ENCODE results near the gene ABHD10.

ABHD10 gene

DNA sequence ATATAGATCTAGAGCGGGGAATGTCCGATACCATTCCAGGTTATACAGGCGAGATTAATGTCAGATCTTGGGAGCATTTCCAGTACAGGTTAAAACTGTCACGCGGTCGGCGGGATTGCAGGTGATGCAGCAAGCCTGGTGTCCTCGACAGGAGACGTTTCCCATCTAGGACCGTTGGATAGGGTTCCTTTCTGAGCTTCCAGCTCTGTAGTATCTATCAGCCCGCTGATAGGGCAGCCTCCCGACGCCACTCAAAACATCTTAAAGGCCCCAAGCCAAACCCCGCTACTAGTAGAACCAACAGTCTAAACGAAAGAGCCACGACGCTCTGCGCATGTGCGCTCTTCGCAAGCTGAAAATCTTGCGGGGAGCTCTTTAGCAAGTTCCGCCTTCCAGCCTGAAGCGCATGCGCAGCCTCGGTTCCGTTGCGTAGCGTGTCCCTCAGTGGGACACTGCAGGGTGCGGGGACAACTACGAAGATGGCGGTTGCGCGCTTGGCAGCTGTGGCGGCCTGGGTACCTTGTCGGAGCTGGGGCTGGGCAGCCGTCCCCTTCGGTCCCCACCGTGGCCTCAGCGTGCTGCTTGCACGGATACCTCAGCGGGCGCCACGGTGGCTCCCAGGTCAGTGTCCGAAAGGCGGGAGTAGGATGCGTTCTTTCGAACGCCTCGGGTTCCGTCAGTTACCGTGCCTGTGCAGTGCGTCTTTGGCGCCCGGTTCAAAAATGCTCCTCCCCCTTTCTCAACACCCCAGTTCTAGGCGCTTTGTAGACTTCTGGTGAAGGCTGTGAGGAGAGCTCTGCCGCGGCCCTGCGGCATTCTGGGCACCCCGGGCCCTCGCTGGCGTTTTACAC lies at the start of gene ABHD10:
Gene ABHD10 (plus strand): TSS at position 444 of the 851 bp plus-strand sequence. CDS start 36 bp downstream, at position 480.
- DNase-seq = peak; percentile 93

GRCh38 chr3:111929484-111929883 lies 49.3 kb upstream of the ABHD10 start:
- no peak for DNase-seq

- DNase-seq = no peak
Observed at GRCh38 chr3:111932946-111933345, 45.9 kb upstream of the ABHD10 start.

- DNase-seq = no peak
Observed at GRCh38 chr3:111936191-111936841, 42.5 kb upstream of the ABHD10 start.

DNA sequence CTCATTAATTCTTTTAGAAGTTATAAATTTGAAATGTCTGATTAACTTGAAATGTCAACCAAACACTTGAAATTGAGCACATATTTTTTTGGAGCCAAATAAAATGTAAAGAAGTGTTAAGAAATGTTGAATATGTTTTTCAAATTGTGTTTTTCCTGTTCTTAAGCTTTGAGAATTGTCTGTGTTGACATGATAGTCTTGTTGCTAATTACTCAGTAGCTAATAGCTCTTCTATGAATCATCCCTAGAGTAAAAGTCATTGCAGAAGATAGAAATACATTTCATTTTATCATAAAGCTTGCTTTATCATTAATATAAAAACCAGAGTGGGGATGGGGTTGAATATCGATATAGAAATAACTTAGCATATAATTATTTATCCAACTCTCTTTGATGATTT lies 41.9 kb upstream of the ABHD10 start:
- DNase-seq = no peak

DNA sequence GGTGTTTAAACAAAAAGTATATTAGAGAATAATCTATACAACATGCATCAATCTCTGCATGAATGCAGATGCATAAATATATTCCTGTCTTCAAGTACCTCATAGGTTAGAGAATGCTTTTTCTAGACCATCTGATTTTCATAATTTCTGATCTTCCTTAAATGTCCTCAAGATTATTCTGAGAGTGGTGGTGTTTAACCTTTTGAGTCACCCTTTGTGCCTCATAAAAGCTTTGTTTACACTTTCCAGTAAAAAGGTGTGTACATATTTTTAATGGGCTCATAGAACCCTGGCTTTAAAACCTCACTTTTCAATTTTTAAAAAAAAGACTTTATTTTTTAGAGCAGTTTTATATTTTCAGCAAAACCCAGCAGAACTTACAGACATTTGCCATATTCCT lies 41.0 kb upstream of the ABHD10 start:
- no peak for DNase-seq

- no peak for DNase-seq
Observed at GRCh38 chr3:111939873-111940272, 39.0 kb upstream of the ABHD10 start.

DNA sequence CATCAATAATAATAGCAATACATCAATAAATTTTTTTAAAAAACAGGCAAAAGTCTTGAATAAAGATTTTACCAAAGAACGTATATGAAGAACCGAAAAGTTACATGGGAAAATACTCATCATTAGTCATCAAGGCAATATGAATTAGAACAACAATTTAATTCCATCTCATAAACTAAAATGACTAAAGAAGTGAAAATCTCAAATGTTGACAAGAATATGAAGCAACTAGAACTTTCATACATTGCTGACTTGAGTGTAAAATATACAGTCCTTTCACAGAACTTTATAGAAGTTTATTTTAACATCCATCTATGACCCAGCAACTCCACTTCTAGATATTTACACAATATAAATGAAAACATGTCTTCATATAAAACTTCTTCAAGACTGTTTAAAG lies 35.3 kb upstream of the ABHD10 start:
- no peak for DNase-seq

DNA sequence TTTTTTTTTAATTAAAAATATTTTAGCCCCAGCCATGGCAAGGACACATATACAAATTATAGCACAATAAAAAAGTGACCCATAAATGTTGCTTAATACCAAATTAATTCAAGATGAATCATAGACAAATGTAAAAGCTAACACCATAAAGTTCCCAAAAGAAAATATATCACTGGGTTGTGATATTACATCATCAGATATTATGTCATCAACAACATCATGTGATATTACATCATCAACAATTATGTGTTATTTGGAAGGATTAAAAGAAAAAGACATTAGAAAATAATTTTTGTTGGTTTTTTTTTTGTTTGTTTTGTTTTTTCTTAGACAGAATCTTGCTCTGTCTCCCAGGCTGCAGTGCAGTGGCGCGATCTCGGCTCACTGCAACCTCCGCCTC lies 34.5 kb upstream of the ABHD10 start:
- DNase-seq = no peak

DNA sequence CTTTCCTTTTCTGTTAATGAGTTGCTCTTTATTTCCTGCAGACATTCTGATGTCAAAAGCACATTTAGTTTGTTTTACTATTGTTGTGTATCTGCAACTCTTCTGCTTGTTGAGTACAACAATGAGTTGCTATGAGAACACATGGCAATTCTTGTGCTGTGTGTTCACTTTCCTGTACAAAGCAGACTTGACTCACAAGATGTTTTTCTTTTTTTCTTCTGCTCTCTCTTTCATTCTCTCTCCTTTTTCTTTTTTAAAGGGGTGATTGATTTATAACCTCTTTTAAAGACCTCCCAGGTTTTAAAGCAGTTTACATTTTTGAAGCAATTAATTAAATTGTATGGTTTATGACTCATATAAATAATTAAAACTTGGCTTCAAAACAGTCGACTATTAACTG lies 31.6 kb upstream of the ABHD10 start:
- DNase-seq = no peak

- no peak for DNase-seq
Observed at GRCh38 chr3:111948786-111949185, 30.0 kb upstream of the ABHD10 start.

DNA sequence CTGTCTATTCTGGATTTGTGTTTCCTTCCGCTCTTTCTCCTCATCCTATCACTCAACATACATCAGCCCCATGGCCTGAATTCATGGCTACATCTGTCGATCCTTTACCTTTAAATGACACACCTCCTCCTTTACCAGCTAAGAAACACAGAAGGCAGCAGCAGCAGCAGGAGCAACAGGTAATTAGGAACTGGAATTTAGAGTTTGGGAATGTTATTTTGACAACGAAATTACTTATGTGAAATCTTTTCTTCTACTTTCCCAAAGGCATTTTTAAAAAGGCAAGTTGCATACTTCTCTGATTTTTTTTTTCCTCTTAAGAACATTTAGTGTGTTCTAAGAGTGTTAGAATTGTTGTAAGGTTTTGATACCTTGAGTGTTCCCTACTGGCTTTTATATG lies 29.1 kb upstream of the ABHD10 start:
- DNase-seq = no peak

DNA sequence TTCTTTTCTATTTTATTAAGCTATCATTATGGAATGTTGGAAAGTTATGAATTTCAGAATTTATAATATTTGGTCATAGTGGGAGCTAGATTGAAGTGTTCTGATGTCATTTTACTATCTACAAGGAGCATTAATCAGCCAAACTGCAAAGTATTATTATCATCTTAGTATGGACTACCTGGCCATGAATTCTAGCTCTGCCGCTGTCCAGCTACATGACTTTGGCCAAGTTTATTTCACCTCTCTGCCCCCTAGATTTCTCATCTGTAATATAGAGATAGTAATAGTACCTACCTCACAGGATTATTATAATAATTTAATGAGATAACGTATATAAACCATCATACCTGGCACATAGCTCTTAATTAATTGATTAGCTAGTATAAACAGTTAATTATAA lies 27.8 kb upstream of the ABHD10 start:
- DNase-seq = no peak

DNA sequence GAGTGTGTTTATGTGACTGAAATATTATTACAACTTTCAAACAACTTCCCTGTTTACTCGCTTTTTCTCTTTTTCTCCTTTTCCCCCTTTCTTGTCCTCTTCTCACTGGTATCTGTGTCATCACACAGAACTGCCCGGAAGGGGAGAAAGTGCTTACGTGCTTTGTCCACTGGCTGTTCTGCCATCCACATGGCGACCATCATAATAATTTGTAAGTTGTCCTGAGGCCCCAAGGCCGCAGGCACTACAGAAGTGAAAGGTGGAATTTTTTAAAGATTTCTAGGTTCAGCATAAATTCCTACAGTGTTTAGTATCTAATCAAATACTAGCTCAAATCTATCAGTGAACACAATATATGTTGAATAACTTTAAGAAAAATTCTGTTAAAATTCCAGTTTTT lies 26.7 kb upstream of the ABHD10 start:
- no peak for DNase-seq

DNA sequence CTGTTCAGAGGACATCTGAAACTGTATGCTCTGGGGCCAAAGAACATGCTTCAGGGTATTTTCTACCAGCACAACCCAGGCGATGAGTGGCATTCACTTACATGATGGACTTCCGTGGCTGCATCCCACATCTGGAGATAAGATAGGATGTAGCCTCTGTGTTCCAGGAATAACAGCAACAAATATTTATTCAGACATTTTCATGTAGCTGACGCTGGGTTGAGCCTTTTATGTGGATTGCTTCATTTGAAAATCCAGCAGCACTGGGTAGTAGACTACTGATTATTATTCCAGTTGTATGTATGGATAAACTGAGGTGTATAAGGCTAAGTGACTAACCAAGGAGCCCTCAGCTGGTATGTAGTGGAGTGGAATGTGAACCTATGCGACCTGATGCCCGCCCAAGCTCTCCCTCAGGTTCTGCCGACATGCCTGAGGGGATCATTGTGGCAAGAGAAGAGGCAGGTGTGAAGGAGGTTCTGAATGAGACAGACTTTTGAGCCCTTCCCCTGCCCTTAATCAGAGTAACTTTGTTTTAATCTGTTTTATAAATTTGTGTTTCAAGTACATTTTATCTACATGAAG lies 25.9 kb upstream of the ABHD10 start:
- DNase-seq = no peak

DNA sequence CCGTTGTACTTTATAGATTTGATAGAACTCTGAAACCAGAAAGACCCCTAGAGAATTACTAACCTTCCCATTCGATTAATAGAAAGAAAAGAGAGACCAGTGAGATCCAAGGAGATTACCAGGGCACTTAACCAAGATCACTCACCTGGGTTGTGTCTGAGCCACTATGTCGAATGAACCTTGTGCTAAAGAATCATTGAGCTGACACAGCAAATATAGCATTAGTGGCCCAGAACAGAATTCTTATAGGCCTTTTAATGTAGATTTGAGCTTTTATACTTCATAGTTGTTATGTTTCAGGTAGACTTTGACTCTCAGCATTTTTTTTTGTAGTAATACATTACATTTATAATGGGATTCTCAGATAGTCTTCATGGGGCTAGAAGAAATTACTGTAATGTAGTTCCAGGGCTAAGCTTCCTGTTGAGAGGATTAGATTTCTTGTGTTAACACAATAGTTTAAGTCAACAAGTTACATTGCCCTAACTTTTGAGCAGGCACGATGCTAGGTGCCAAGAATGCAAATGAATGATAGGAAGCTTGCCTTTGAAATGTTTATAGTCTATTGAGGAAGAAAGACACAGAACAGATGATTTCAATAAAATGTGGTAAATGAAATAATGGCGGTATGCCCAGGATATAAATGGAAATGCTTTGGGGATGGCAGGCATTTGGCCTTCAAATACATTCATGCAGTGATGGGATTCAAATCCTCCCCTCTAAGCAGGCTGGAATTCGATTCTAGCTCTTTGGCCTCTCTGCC lies 24.4 kb upstream of the ABHD10 start:
- no peak for DNase-seq

GRCh38 chr3:111955876-111956275 lies 22.9 kb upstream of the ABHD10 start:
- no peak for DNase-seq

- DNase-seq = no peak
Observed at GRCh38 chr3:111956449-111956848, 22.4 kb upstream of the ABHD10 start.

DNA sequence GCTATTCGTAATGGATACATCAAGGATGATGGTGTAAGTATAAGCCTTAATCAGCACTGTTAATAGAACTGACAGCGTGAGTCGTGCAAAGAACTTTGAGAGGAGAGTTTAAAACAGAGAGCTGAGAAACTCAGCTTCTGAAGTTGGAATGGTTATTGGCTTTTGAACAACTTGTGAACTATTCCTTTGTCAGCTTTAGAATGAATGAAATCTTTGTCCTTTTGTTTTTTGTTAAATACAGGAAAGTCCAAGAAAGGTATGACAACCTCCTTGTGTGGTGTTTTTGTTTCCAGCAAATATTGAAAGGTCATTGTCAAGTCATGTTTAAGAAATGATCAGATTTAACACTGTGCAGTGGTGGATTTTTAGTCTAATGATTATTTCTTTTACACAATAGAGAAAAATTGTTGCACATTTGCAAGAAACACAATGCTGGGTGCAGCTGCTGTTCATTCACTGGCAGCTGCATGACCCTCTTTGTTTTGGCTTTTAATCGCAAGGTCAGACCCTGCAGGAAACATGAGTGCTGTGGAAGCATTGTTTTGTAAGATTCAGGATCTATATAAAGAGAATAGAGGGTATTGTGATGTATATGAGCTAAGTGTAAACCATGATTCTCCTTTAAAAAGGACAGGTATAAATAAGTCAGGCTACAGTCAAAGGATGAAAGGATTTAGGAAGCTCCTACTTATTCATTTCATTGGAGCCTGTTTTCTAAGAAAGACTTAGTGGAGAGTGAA lies 21.7 kb upstream of the ABHD10 start:
- DNase-seq = no peak

- no peak for DNase-seq
Observed at GRCh38 chr3:111961461-111962164, 17.2 kb upstream of the ABHD10 start.

- DNase-seq = no peak
Observed at GRCh38 chr3:111963424-111963823, 15.4 kb upstream of the ABHD10 start.

DNA sequence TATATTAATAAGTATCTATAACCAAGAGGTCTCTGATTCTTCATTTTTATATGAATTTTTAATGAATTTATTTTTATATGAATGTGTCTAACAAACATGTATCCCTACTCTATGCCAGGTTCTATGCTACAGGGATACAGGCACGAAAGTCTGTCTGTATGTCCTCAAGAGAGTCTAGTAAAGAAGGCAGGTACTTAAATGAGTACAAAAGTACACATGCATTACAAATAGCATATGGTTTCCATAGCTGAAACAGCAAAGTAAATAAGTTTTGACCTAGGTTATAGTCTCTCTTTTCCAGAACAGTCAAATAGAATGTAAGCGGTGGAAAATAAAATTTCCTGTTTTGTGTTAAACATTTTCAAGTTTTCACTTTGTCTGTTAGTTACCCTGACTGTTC lies 13.3 kb upstream of the ABHD10 start:
- DNase-seq = no peak
